Endodermal cell (in vitro differentiated cells): ENCODE data around the gene MEGF11. TPM values are rescaled to one million over a fixed set of nuclear protein-coding genes. Genes with fewer than 3 reads are reported as not detected.

Experiments used
- DNase-seq: peaks from one replicate; pipeline ENCODE4 v3.0.0-alpha.2; 2017
- H3K27ac ChIP-seq: 2 replicates; pipeline ENCODE4 v1.5.1; 2013; ENCODE audit warnings: mild to moderate bottlenecking, low read depth, low read length, moderate library complexity
- H3K27me3 ChIP-seq: 2 replicates; pipeline ENCODE4 v1.6.1; 2013; ENCODE audit warnings: mild to moderate bottlenecking, low read length, moderate library complexity; ENCODE audit not compliant: insufficient read depth, control insufficient read depth, poor library complexity, severe bottlenecking
- H3K36me3 ChIP-seq: 2 replicates; pipeline ENCODE4 v1.7.0; 2013; ENCODE audit warnings: mild to moderate bottlenecking, low read length, moderate library complexity; ENCODE audit not compliant: control insufficient read depth, insufficient read depth
- H3K4me1 ChIP-seq: one replicate; pipeline ENCODE4 v1.7.0; 2013; ENCODE audit warnings: low read length; ENCODE audit not compliant: control insufficient read depth, insufficient read depth
- H3K4me3 ChIP-seq: 2 replicates; pipeline ENCODE4 v1.5.1; 2013; ENCODE audit warnings: mild to moderate bottlenecking, low read length, moderate library complexity
- H3K9ac ChIP-seq: 2 replicates; pipeline ENCODE4 v1.6.1; 2013; ENCODE audit warnings: mild to moderate bottlenecking, low read length, moderate library complexity; ENCODE audit not compliant: poor library complexity, severe bottlenecking; ENCODE audit errors: extremely low read depth
- H3K9me3 ChIP-seq: 2 replicates; pipeline ENCODE4 v1.6.1; 2013; ENCODE audit warnings: mild to moderate bottlenecking, low read length, moderate library complexity; ENCODE audit not compliant: control insufficient read depth
- H3K27ac Mint-ChIP-seq: 2 replicates; pipeline ENCODE4 v1.8.0; 2020; ENCODE audit warnings: mixed read lengths
- H3K27me3 Mint-ChIP-seq: 2 replicates; pipeline ENCODE4 v1.8.0; 2021; ENCODE audit warnings: mild to moderate bottlenecking, mixed read lengths; ENCODE audit not compliant: insufficient read depth
- H3K36me3 Mint-ChIP-seq: 2 replicates; pipeline ENCODE4 v1.8.0; 2020; ENCODE audit warnings: low read depth, mixed read lengths
- H3K4me1 Mint-ChIP-seq: 2 replicates; pipeline ENCODE4 v1.8.0; 2020; ENCODE audit warnings: mixed read lengths
- H3K4me3 Mint-ChIP-seq: 2 replicates; pipeline ENCODE4 v1.8.0; 2020; ENCODE audit warnings: mild to moderate bottlenecking, moderate library complexity, mixed read lengths
- H3K9me3 Mint-ChIP-seq: 2 replicates; pipeline ENCODE4 v1.8.0; 2020; ENCODE audit warnings: mild to moderate bottlenecking, mixed read lengths
- WGBS, 2 experiments: methylation state at CpG; one replicate each; pipeline versions ENCODE4 v1.1.5 to v1.1.7; 2013; ENCODE audit warnings: missing lambda C conversion rate in 2 of 2, mixed read lengths in 1 of 2; ENCODE audit not compliant: insufficient coverage in 1 of 2, insufficient read length in 1 of 2; 5-methylcytosine and 5-hydroxymethylcytosine counted together
- total RNA-seq, 2 donors: library from RNA; stranded (reverse); fragmentation: NEBNext Ultra II Directional in 1 of 2; extraction: Animal tissue kit (Norgen Biotek cat#: 25700) in 1 of 2; gene quantifications; 2 replicates in 1 of 2; 3 replicates in 1 of 2; pipeline ENCODE4 v1.2.1, GENCODE V29; 2021
- TF ChIP-seq, protein P1 (sequence below): fragments of 200-600 bp; sonication (generic); conservative IDR thresholded peaks from 2 replicates; pipeline ENCODE4 v1.5.0; 2021; ENCODE audit warnings: antibody characterized with exemption, mild to moderate bottlenecking

MEGF11 gene
- total RNA-seq, 2 donors from 2014 or later: 0.73 to 1.2 TPM

- Histone ChIP-seq H3K27ac (no peak overlapping the region), H3K9me3 (no peaks in the 10 kb centered on the region), H3K4me1 (peaks cover 12% of the 10 kb centered on the region), H3K4me3 (no peak overlapping the region), H3K36me3 (peaks cover 2% of the 10 kb centered on the region), H3K9ac (no peak overlapping the region), H3K27me3 (no peaks in the 10 kb centered on the region)
- H3K36me3 Mint-ChIP-seq: peaks cover 16% of the 10 kb centered on the region
- WGBS, 2 experiments: 50 to 84% methylated on average over 1 to 5 of the region's 5 CpGs
- H3K9me3 Mint-ChIP-seq: no peaks in the 10 kb centered on the region
- H3K4me1 Mint-ChIP-seq: peaks cover 35% of the 10 kb centered on the region
- H3K27me3 Mint-ChIP-seq: no peaks in the 10 kb centered on the region
- H3K27ac Mint-ChIP-seq: no peak overlapping the region
- TF ChIP-seq, protein P1, sequence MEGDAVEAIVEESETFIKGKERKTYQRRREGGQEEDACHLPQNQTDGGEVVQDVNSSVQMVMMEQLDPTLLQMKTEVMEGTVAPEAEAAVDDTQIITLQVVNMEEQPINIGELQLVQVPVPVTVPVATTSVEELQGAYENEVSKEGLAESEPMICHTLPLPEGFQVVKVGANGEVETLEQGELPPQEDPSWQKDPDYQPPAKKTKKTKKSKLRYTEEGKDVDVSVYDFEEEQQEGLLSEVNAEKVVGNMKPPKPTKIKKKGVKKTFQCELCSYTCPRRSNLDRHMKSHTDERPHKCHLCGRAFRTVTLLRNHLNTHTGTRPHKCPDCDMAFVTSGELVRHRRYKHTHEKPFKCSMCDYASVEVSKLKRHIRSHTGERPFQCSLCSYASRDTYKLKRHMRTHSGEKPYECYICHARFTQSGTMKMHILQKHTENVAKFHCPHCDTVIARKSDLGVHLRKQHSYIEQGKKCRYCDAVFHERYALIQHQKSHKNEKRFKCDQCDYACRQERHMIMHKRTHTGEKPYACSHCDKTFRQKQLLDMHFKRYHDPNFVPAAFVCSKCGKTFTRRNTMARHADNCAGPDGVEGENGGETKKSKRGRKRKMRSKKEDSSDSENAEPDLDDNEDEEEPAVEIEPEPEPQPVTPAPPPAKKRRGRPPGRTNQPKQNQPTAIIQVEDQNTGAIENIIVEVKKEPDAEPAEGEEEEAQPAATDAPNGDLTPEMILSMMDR: no peak
- H3K4me3 Mint-ChIP-seq: no peak overlapping the region
- no peak for DNase-seq
Observed at GRCh38 chr15:66296186-66296585, 42.6 kb upstream of the MEGF11 start.

DNA sequence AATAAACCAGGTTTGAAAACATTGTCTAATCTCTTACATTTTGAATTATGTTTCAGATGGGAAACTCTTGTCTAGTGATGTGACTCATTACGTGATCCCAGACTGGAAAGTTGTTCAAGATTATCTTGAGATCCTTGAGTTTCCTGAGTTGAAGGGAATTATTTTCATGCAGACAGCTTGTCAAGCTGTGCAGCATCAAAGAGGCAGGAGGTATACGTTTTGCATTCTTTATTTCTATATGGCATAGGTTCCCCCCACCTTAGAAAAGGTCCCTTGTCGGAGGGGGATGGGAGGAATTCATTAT lies 41.3 kb upstream of the MEGF11 start:
- H3K4me1 ChIP-seq: peaks cover 12% of the 10 kb centered on the region
- no peaks in the 10 kb centered on the region for H3K9me3 ChIP-seq
- H3K4me1 Mint-ChIP-seq: peaks cover 35% of the 10 kb centered on the region
- peak overlapping the region; percentile 74 for H3K4me3 Mint-ChIP-seq
- peaks cover 14% of the 10 kb centered on the region for H3K36me3 Mint-ChIP-seq
- no peak overlapping the region for H3K27ac Mint-ChIP-seq
- DNase-seq: no peak
- H3K4me3 ChIP-seq: peak overlapping the region; percentile 82
- H3K27me3 Mint-ChIP-seq: no peaks in the 10 kb centered on the region
- no peaks in the 10 kb centered on the region for H3K9me3 Mint-ChIP-seq
- WGBS, 2 experiments: 71 to 82% methylated on average over 1 to 3 of the region's 3 CpGs
- H3K9ac ChIP-seq: no peak overlapping the region
- no peak overlapping the region for H3K27ac ChIP-seq
- TF ChIP-seq, protein P1: no peak
- H3K27me3 ChIP-seq: no peaks in the 10 kb centered on the region
- peaks cover 2% of the 10 kb centered on the region for H3K36me3 ChIP-seq

DNA sequence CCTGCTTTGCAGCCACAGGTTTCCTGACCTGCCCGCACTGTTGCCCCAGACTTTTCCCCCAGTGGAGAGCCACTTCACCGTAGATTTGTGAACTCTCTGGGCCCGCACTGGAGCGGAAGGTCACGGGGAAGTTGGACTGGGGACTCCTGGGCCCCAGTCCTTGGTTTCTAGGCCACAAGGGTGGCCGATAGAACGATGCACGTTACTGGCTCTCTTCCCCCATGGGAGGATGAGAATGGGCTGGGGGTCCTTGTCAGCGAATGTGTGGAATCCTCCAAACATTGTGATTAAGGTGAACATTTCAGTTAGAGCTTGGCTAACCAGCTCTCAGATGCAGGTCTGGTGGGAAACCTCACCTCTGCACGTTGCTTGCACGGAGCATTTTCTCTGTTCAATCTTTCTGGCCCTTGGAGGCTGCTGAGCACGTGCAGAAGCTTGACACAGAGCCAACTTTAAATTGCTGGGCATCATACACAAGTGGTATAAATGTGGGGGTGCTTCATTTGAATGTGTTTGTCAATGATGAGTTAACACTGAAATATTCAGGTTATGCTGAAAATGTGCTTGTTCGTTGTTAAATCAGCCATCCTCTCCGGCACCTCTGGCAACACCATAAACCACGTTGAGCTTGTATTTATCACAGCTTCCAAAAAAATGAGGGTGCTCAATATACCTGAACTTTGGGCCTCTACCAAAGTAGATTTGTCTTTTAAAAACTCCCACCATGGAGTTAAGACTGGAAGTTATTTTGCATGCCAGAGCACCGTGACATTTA lies 40.8 kb upstream of the MEGF11 start:
- Mint-ChIP-seq H3K9me3 (no peaks in the 10 kb centered on the region), H3K27ac (peak overlapping the region; percentile 77), H3K4me3 (peak overlapping the region; percentile 74), H3K27me3 (no peaks in the 10 kb centered on the region), H3K4me1 (peaks cover 34% of the 10 kb centered on the region), H3K36me3 (peaks cover 12% of the 10 kb centered on the region)
- H3K9ac ChIP-seq: peak overlapping the region; percentile 48
- peak overlapping the region; percentile 82 for H3K4me3 ChIP-seq
- H3K27me3 ChIP-seq: no peaks in the 10 kb centered on the region
- H3K36me3 ChIP-seq: peaks cover 2% of the 10 kb centered on the region
- H3K4me1 ChIP-seq: peaks cover 12% of the 10 kb centered on the region
- DNase-seq: no peak
- WGBS, 2 experiments: 16 to 24% methylated on average over 9 to 16 of the region's 16 CpGs
- TF ChIP-seq, protein P1: no peak
- H3K27ac ChIP-seq: peak overlapping the region; percentile 7
- no peaks in the 10 kb centered on the region for H3K9me3 ChIP-seq
